Osteoblast (primary cell): ENCODE results near the gene UFM1. TPM values are rescaled to one million over a fixed set of nuclear protein-coding genes. Genes with fewer than 3 reads are reported as not detected.
"Not testable (repeated sequence)": the region's sequence is repeated elsewhere in the genome, so short reads cannot be mapped to it uniquely, and the experiment has no call there.

Experiments used
- DNase-seq: peaks from one replicate; pipeline ENCODE4 v3.0.0; 2011; ENCODE audit warnings: low spot score, mixed read lengths; ENCODE audit not compliant: insufficient read length; ENCODE audit errors: missing footprints
- H2AFZ ChIP-seq: 2 replicates; pipeline ENCODE4 v1.6.0; 2011; ENCODE audit warnings: mild to moderate bottlenecking, low read length
- H3K27ac ChIP-seq: 2 replicates; pipeline ENCODE4 v1.5.1; 2011; ENCODE audit warnings: mild to moderate bottlenecking, low read depth, low read length, moderate library complexity
- H3K27me3 ChIP-seq: 2 replicates; pipeline ENCODE4 v1.6.0; 2012; ENCODE audit warnings: mild to moderate bottlenecking, control low read depth, inconsistent platforms, low read length, moderate library complexity; ENCODE audit not compliant: insufficient read depth
- H3K36me3 ChIP-seq: 2 replicates; pipeline ENCODE4 v1.5.1; 2011; ENCODE audit warnings: mild to moderate bottlenecking, low read length, control low read depth, moderate library complexity; ENCODE audit not compliant: insufficient read depth
- H3K4me1 ChIP-seq: 2 replicates; pipeline ENCODE4 v1.5.1; 2011; ENCODE audit warnings: mild to moderate bottlenecking, low read length, control low read depth, moderate library complexity; ENCODE audit not compliant: insufficient read depth
- H3K4me2 ChIP-seq: 2 replicates; pipeline ENCODE4 v1.6.0; 2011; ENCODE audit warnings: mild to moderate bottlenecking, low read length; ENCODE audit not compliant: insufficient read depth
- H3K4me3 ChIP-seq: fragments of 200-600 bp; sonication (generic); 3 replicates; pipeline ENCODE4 v1.5.1; 2012; ENCODE audit warnings: mild to moderate bottlenecking, low read length, inconsistent platforms; ENCODE audit not compliant: insufficient read depth
- H3K79me2 ChIP-seq: 2 replicates; pipeline ENCODE4 v1.6.0; 2012; ENCODE audit warnings: mild to moderate bottlenecking, low read length, control low read depth, inconsistent platforms; ENCODE audit not compliant: insufficient read depth
- H3K9me3 ChIP-seq: 2 replicates; pipeline ENCODE4 v1.5.1; 2011; ENCODE audit warnings: low read depth, low read length, control low read depth
- H4K20me1 ChIP-seq: 2 replicates; pipeline ENCODE4 v1.6.0; 2012; ENCODE audit warnings: mild to moderate bottlenecking, low read length, control low read depth; ENCODE audit not compliant: insufficient read depth
- CTCF ChIP-seq: IDR thresholded peaks from 2 replicates; pipeline ENCODE4 v1.5.1; 2011; ENCODE audit warnings: mild to moderate bottlenecking, low read depth, low read length, moderate library complexity; ENCODE audit errors: extremely low read depth
- total RNA-seq: library from RNA; depleted of rRNA; stranded (reverse); fragments of >200 nt; gene quantifications from 2 replicates; pipeline ENCODE4 v1.2.3, GENCODE V29; 2012

Gene UFM1
- total RNA-seq, 1 donor: 110 TPM

GRCh38 chr13:38355595-38356119 lies 6.0 kb downstream of the UFM1 start:
- peaks cover 10% of the 10 kb centered on the region for H4K20me1 ChIP-seq

GRCh38 chr13:38358684-38359083 lies 9.0 kb downstream of the UFM1 start:
- Histone ChIP-seq H3K9me3 (no peaks in the 10 kb centered on the region), H2AFZ (no peak overlapping the region), H3K79me2 (peaks cover 10% of the 10 kb centered on the region), H3K4me1 (no peaks in the 10 kb centered on the region), H3K27ac (no peak overlapping the region), H3K4me2 (no peak overlapping the region), H3K4me3 (no peak overlapping the region), H3K36me3 (peaks cover 59% of the 10 kb centered on the region), H3K27me3 (no peaks in the 10 kb centered on the region), H4K20me1 (no peaks in the 10 kb centered on the region)
- DNase-seq: no peak
- no peak for TF ChIP-seq CTCF

More at GRCh38 chr13:38355595-38356119, 6.0 kb downstream of the UFM1 start:
- H3K79me2 ChIP-seq: peaks cover 36% of the 10 kb centered on the region
- H3K4me3 ChIP-seq: no peak overlapping the region
- no peaks in the 10 kb centered on the region for H3K27me3 ChIP-seq
- TF ChIP-seq CTCF: no peak
- H3K9me3 ChIP-seq: no peaks in the 10 kb centered on the region
- H3K27ac ChIP-seq: no peak overlapping the region
- H3K4me1 ChIP-seq: peaks cover 10% of the 10 kb centered on the region
- no peak for DNase-seq
- no peak overlapping the region for H3K4me2 ChIP-seq
- H2AFZ ChIP-seq: no peak overlapping the region
- H3K36me3 ChIP-seq: peaks cover 60% of the 10 kb centered on the region

GRCh38 chr13:38361542-38362262 lies 12.1 kb downstream of the UFM1 start:
- no peak for TF ChIP-seq CTCF
- no peak overlapping the region for H3K4me3 ChIP-seq
- peaks cover 3% of the 10 kb centered on the region for H3K79me2 ChIP-seq
- H3K36me3 ChIP-seq: peaks cover 40% of the 10 kb centered on the region
- no peak overlapping the region for H3K4me2 ChIP-seq
- H2AFZ ChIP-seq: no peak overlapping the region
- DNase-seq: no peak
- no peaks in the 10 kb centered on the region for H3K9me3 ChIP-seq
- no peaks in the 10 kb centered on the region for H3K27me3 ChIP-seq
- no peaks in the 10 kb centered on the region for H3K4me1 ChIP-seq
- no peak overlapping the region for H3K27ac ChIP-seq
- no peaks in the 10 kb centered on the region for H4K20me1 ChIP-seq

- Histone ChIP-seq H3K27me3 (no peaks in the 10 kb centered on the region), H3K36me3 (peaks cover 31% of the 10 kb centered on the region), H4K20me1 (no peaks in the 10 kb centered on the region), H3K4me2 (no peak overlapping the region), H3K4me3 (no peak overlapping the region), H3K4me1 (no peaks in the 10 kb centered on the region), H2AFZ (no peak overlapping the region), H3K9me3 (no peaks in the 10 kb centered on the region), H3K27ac (no peak overlapping the region), H3K79me2 (no peaks in the 10 kb centered on the region)
- no peak for TF ChIP-seq CTCF
- DNase-seq: no peak
Measured at GRCh38 chr13:38363219-38363618, 13.6 kb downstream of the UFM1 start.

- H3K36me3 ChIP-seq: peaks cover 26% of the 10 kb centered on the region
- H3K4me2 ChIP-seq, H3K9me3 ChIP-seq, H3K27me3 ChIP-seq, H3K4me1 ChIP-seq, H4K20me1 ChIP-seq, H3K4me3 ChIP-seq, H3K27ac ChIP-seq, DNase-seq, H2AFZ ChIP-seq, H3K79me2 ChIP-seq: not testable (repeated sequence)
Measured at GRCh38 chr13:38363746-38364145, 14.1 kb downstream of the UFM1 start.
